NT2/D1 (cell line): Measurements from ENCODE around the gene CLEC16A.

Source experiments
- YY1 ChIP-seq: IDR thresholded peaks from 2 replicates; pipeline ENCODE4 v1.6.1; 2011; ENCODE audit not compliant: insufficient read length, insufficient read depth
- ZNF274 ChIP-seq: IDR thresholded peaks from 2 replicates; pipeline ENCODE4 v1.6.1; 2011; ENCODE audit warnings: mild to moderate bottlenecking, low read depth, low read length

GRCh38 chr16:10946308-10946707, 1.9 kb downstream of the CLEC16A start:
- TF ChIP-seq ZNF274 = no peak
- no peak for TF ChIP-seq YY1
